Activated CD8-positive, alpha-beta T cell treated with anti-CD3 and anti-CD28 coated beads, Interleukin-2, amount 10 ng/mL, durations not matched to agents 7 days and 5 days (primary cell): ENCODE data around the gene GTPBP10. TPM values are rescaled to one million over a fixed set of nuclear protein-coding genes. Genes with fewer than 3 reads are reported as not detected.

Experiments used
- ATAC-seq: fragments of 150-1000 bp; cut with Tn5 transposase; one replicate; pipeline ENCODE4 v1.10.0; 2021; ENCODE audit warnings: moderate library complexity
- CTCF ChIA-PET: fragments of 350-600 bp; sonication (Branson Sonifier 250); formaldehyde crosslinking; loops from one replicate; lab custom pipeline; 2021; ENCODE audit warnings: antibody characterized with exemption; lab: Charles Lee
- POLR2A ChIA-PET: fragments of 350-600 bp; sonication (Branson Sonifier 250); formaldehyde crosslinking; loops from one replicate; lab custom pipeline; 2021; ENCODE audit warnings: antibody characterized with exemption; lab: Charles Lee
- DNase-seq: peaks from one replicate; pipeline ENCODE4 v3.0.0-alpha.2; 2020
- H3K27ac Mint-ChIP-seq: one replicate; pipeline ENCODE4 v1.8.0; 2021; ENCODE audit warnings: mild to moderate bottlenecking, mixed read lengths
- H3K27me3 Mint-ChIP-seq: one replicate; pipeline ENCODE4 v1.8.0; 2021; ENCODE audit warnings: low read depth, mixed read lengths
- H3K36me3 Mint-ChIP-seq: one replicate; pipeline ENCODE4 v1.8.0; 2021; ENCODE audit warnings: low read depth, mixed read lengths
- H3K4me1 Mint-ChIP-seq: one replicate; pipeline ENCODE4 v1.8.0; 2021; ENCODE audit warnings: low read depth, mixed read lengths
- H3K4me3 Mint-ChIP-seq: one replicate; pipeline ENCODE4 v1.8.0; 2021; ENCODE audit warnings: mild to moderate bottlenecking, mixed read lengths
- H3K9me3 Mint-ChIP-seq: one replicate; pipeline ENCODE4 v1.8.0; 2022; ENCODE audit warnings: mixed read lengths; ENCODE audit not compliant: insufficient read depth
- total RNA-seq, 2 experiments: library from RNA; stranded (reverse); gene quantifications; one replicate each; pipeline ENCODE4 v1.2.3, GENCODE V29; 2021

The GTPBP10 gene, protein sequence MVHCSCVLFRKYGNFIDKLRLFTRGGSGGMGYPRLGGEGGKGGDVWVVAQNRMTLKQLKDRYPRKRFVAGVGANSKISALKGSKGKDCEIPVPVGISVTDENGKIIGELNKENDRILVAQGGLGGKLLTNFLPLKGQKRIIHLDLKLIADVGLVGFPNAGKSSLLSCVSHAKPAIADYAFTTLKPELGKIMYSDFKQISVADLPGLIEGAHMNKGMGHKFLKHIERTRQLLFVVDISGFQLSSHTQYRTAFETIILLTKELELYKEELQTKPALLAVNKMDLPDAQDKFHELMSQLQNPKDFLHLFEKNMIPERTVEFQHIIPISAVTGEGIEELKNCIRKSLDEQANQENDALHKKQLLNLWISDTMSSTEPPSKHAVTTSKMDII
- total RNA-seq: 10 to 100 TPM; 22.5 to 23.1 TPM

DNA sequence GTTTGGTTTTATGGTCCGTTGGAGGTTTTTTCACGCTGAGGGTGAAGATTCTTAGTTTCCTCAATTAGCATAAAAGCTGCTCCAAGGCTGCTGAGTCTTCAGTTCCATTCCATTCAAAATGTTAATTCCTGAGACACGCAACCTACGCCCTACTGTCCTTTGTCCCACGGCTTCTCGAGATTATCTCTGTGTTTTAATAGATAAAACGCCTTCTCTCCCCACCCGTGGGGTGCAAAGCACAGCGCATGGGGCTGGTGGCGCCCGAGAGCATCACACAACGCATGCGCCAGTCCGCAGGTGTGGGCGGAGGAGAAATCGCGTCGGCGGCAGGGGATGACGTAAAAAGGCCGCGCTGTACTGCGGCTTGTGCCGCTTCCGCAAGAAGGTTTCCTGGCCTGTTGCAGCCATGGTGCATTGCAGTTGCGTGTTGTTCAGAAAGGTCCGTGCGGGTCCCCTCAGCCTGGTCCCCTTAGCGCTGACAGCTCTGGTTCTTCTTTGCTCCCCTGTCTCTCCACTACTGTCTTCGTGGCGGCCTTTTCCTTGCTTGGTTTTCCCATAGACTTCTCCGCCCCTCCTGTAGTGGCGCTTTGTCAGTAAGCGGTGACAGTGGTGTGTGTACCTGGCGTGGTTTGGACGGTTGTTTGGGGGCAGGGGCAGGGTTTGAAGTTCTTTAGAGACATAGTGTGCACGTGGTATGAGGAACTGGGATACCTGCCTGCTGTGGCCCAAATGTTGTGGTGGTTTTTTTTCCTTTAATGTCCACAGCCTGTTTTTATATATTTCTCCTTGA, at the start of gene GTPBP10:
Gene GTPBP10 (plus strand): TSS at position 381 of the 790 bp plus-strand sequence. CDS start 26 bp downstream, at position 407.
- Mint-ChIP-seq H3K9me3 (no peaks in the 10 kb centered on the region), H3K27me3 (no peaks in the 10 kb centered on the region), H3K27ac (peak within 1 kb of the TSS; percentile 99), H3K36me3 (peaks cover 13% of the 10 kb centered on the region), H3K4me3 (peak within 1 kb of the TSS; percentile 94), H3K4me1 (peaks cover 27% of the 10 kb centered on the region)
- POLR2A ChIA-PET: interaction anchor here (0.7 to 1.7 kb wide), 5 partner anchors 22 to 153 kb away, joined by 3 to 10 read pairs (median 3); partner anchors contain the start of gene CLDN12
- ATAC-seq (peak; percentile 98), DNase-seq (peak; percentile 96)
- CTCF ChIA-PET: interaction anchor here (0.7 to 1.3 kb wide), 18 partner anchors 10 to 1607 kb away, joined by 3 to 11 read pairs (median 3); partner anchors contain the start of gene CLDN12

DNA sequence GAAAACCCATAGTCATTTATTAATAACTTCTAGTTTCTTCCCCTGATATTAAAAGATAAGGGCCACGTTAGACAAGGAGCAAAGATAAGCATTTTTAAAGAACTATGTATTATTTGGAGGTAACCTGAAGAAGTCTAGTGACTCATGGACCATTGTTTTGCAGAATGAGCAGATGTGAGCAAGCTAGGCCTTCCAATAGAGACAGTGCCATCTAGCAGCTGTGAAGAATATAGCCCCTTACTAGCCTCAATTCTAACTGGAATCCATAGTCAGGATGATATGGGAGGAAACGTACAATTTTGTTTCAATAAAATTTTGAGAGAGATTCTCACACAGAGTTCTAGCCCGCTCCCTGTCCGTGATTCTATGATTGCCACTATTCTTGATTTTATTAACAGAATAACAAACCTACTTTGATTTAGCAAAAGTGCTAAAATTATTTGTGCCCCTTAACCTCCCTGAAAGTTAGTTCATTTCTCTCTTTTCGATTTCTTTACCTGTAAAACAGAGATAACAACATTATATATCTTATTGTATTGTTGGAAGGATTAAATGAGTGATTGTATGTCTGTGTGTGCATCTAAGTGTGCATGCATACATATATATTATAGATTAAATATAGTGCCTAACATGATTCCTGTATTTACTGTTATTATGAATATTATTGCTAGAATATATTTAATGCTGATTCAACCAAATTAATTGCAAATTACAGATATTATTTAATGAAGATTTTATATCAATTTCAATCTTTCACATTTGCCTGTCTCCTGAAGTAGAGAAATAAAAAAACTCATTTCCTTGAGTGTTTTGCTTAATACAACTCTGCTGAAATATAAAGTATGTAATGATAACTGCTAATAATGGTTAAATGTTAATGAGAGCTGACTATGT, 48.1 kb upstream of the GTPBP10 start:
- no peak for DNase-seq

DNA sequence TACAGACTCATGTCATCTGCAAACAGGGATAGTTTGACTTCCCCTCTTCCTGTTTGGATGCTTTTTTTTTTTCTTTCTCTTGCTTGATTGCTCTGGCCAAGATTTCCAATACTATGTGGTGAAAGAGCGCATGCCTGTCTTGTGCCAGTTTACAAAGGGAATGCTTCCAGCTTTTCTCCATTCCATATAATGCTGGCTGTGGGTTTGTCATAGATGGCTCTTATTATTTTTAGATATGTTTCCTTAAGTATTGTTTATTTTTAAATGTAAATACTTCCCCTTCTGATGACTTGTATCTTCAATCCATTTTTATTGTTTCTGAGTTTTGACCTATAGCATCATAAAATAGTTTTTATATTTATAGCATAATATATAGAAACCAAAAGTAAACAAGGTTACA, 43.3 kb upstream of the GTPBP10 start:
- Mint-ChIP-seq H3K9me3 (no peaks in the 10 kb centered on the region), H3K36me3 (no peaks in the 10 kb centered on the region), H3K27ac (no peak overlapping the region), H3K4me1 (no peaks in the 10 kb centered on the region), H3K27me3 (peaks cover 8% of the 10 kb centered on the region), H3K4me3 (no peak overlapping the region)
- CTCF ChIA-PET: no interaction called here
- ATAC-seq (no peak), DNase-seq (no peak)
- POLR2A ChIA-PET: no interaction called here

More for the DNA sequence above, 48.1 kb upstream of the GTPBP10 start:
- H3K27ac Mint-ChIP-seq: no peak overlapping the region
- ATAC-seq: no peak
- H3K4me3 Mint-ChIP-seq: no peak overlapping the region
- no peaks in the 10 kb centered on the region for H3K36me3 Mint-ChIP-seq
- CTCF ChIA-PET: interaction anchor here (0.8 to 1.6 kb wide), 6 partner anchors 8 to 146 kb away, joined by 3 to 4 read pairs (median 3); partner anchors contain the start of gene STEAP1
- H3K4me1 Mint-ChIP-seq: no peaks in the 10 kb centered on the region
- H3K27me3 Mint-ChIP-seq: peaks cover 9% of the 10 kb centered on the region
- POLR2A ChIA-PET: no interaction called here
- H3K9me3 Mint-ChIP-seq: no peaks in the 10 kb centered on the region

DNA sequence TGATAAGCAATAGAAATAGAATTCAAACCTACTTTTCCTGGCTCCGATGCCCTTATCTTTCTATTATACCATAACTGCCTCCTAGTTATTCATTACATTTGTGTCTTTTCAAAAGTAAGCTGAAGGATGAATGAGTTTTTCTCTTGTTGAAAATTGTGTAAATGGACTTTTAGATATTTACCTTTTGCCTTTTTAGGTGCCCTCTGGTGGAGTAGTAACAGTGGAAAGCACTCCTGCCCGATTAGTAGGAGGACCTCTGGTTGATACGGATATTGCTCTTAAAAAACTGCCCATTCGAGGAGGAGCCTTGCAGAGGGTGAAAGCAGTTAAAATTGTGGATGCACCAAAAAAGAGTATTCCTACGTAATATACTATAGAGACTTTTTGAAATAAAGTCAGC, 36.6 kb upstream of the GTPBP10 start:
- ATAC-seq: no peak
- Mint-ChIP-seq H3K9me3 (no peaks in the 10 kb centered on the region), H3K27me3 (peaks cover 6% of the 10 kb centered on the region), H3K4me1 (no peaks in the 10 kb centered on the region), H3K27ac (no peak overlapping the region), H3K36me3 (no peaks in the 10 kb centered on the region), H3K4me3 (no peak overlapping the region)
- ChIA-PET CTCF (interaction anchor here (1.0 kb wide), 1 partner anchor 118 kb away, joined by 4 read pairs; no protein-coding TSS in a partner anchor), POLR2A (no interaction called here)
- DNase-seq: no peak

DNA sequence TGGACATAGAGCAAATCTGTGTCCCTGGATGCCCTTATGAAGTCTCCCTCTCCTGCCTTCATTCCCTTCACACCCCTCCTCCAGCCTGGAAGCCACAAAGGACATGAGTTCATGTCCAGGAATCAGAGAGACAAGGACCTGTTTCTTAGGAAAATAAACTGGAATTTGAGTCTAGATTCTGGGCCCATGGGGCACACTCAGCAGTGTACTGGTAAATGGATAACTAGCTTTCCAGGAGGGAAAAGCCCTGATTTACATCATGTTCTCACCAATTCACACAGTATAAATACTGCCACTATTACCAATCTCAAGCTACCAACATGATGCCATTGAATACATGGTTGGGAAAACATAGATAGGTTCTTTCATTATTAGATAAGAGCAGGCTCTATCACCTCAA, 35.3 kb upstream of the GTPBP10 start:
- no peak for DNase-seq
- no peaks in the 10 kb centered on the region for H3K9me3 Mint-ChIP-seq

DNA sequence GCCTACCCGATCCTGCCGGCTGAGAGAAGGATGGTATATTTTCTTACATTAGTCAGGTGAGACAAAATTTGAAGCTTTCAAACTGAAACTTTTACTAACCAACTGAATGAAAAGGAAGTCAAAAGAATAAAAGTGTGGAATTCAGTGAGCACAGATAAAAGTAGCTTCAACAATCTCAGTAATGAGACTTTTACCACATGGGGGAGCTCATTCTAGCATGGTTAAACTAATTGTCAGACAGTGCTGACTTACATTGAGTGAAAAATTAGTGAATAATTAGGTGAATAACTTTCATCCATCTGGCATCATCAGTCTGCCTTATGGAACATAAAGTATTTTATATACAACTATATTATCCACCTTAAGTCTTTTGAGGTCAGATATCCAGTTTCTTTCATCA, 33.8 kb upstream of the GTPBP10 start:
- ChIA-PET CTCF (interaction anchor here (1.5 to 2.6 kb wide), 7 partner anchors 33 to 119 kb away, joined by 3 to 20 read pairs (median 6); no protein-coding TSS in a partner anchor), POLR2A (no interaction called here)
- Mint-ChIP-seq H3K36me3 (no peaks in the 10 kb centered on the region), H3K4me3 (no peak overlapping the region), H3K27ac (no peak overlapping the region), H3K4me1 (no peaks in the 10 kb centered on the region), H3K27me3 (peaks cover 16% of the 10 kb centered on the region), H3K9me3 (no peaks in the 10 kb centered on the region)
- ATAC-seq (no peak), DNase-seq (no peak)

More for the DNA sequence above, 35.3 kb upstream of the GTPBP10 start:
- Mint-ChIP-seq H3K27me3 (peaks cover 10% of the 10 kb centered on the region), H3K27ac (no peak overlapping the region), H3K4me1 (no peaks in the 10 kb centered on the region), H3K36me3 (no peaks in the 10 kb centered on the region), H3K4me3 (no peak overlapping the region)
- POLR2A ChIA-PET: no interaction called here
- no peak for ATAC-seq
- CTCF ChIA-PET: interaction anchor here (0.9 to 2.1 kb wide), 5 partner anchors 35 to 120 kb away, joined by 3 to 9 read pairs (median 3); partner anchors contain the start of gene GTPBP10

DNA sequence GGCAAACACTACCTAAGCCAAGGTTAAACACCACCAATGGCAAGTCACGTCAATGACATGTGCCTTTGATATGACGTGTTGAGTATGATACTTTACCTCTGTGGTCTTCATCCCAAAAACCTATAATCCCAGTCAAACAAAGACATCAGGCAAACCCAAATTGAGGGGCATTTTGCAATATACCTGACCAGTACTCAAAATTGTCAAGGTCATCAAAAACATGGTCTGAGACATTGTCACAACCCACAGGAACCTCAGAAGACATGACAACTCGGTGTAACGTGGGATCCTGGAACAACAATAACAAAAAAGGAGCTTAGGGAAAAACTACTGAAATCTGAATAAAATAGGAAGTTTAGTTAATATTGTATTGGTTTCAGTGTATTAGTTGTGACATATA, 32.6 kb upstream of the GTPBP10 start:
- Mint-ChIP-seq H3K9me3 (no peaks in the 10 kb centered on the region), H3K27ac (no peak overlapping the region), H3K4me1 (no peaks in the 10 kb centered on the region), H3K27me3 (peaks cover 18% of the 10 kb centered on the region), H3K4me3 (no peak overlapping the region), H3K36me3 (no peaks in the 10 kb centered on the region)
- CTCF ChIA-PET: interaction anchor here (1.9 to 2.6 kb wide), 3 partner anchors 32 to 114 kb away, joined by 5 to 20 read pairs (median 6); no protein-coding TSS in a partner anchor
- DNase-seq (no peak), ATAC-seq (no peak)
- POLR2A ChIA-PET: no interaction called here

DNA sequence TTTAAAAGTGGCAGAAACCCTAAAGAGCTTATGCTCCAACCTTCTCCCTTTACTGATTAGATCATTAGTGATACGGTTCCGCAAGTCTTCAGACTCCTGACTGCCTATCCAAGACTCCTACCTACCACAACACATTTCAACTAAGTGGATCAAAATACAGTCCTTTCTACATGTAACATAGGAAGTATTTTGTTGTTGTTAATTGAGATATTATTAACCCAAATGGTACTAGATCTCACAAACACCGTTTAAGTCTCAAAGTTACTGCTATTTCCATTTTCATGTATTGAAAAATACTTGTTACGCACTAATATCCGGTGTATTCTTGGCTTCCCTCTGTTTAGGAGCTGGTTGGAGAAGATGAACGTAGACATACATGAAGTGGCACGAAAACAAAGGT, 26.5 kb upstream of the GTPBP10 start:
- CTCF ChIA-PET: interaction anchor here (1.4 kb wide), 1 partner anchor 108 kb away, joined by 4 read pairs; no protein-coding TSS in a partner anchor
- Mint-ChIP-seq H3K27ac (no peak overlapping the region), H3K36me3 (no peaks in the 10 kb centered on the region), H3K4me3 (no peak overlapping the region), H3K4me1 (peaks cover 3% of the 10 kb centered on the region), H3K27me3 (peaks cover 48% of the 10 kb centered on the region), H3K9me3 (no peaks in the 10 kb centered on the region)
- DNase-seq (no peak), ATAC-seq (no peak)
- POLR2A ChIA-PET: no interaction called here

DNA sequence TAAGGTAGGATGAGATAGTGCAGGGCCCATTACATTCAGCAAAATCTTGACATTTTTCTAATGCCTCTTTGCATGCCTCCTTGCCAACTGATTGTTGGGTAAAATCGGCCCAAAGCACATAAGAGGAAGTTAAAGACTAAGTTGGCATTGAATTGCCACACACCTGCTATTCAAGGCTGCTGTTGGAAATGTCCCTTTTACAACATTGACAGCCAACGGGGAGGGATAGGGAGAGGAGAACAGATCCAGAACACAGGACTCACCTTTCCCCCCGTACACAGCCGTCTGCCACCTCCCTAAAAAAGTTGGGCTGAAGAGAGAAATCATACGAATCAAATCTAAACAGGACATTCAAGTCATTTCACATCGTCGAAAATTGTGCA, 26.1 kb upstream of the GTPBP10 start:
- no peak for DNase-seq
- H3K27me3 Mint-ChIP-seq: peaks cover 44% of the 10 kb centered on the region
- ATAC-seq: no peak
- POLR2A ChIA-PET: no interaction called here
- CTCF ChIA-PET: interaction anchor here (1.4 kb wide), 1 partner anchor 107 kb away, joined by 4 read pairs; no protein-coding TSS in a partner anchor
- no peaks in the 10 kb centered on the region for H3K9me3 Mint-ChIP-seq
- H3K4me1 Mint-ChIP-seq: peaks cover 3% of the 10 kb centered on the region
- no peak overlapping the region for H3K4me3 Mint-ChIP-seq
- no peak overlapping the region for H3K27ac Mint-ChIP-seq
- H3K36me3 Mint-ChIP-seq: no peaks in the 10 kb centered on the region

DNA sequence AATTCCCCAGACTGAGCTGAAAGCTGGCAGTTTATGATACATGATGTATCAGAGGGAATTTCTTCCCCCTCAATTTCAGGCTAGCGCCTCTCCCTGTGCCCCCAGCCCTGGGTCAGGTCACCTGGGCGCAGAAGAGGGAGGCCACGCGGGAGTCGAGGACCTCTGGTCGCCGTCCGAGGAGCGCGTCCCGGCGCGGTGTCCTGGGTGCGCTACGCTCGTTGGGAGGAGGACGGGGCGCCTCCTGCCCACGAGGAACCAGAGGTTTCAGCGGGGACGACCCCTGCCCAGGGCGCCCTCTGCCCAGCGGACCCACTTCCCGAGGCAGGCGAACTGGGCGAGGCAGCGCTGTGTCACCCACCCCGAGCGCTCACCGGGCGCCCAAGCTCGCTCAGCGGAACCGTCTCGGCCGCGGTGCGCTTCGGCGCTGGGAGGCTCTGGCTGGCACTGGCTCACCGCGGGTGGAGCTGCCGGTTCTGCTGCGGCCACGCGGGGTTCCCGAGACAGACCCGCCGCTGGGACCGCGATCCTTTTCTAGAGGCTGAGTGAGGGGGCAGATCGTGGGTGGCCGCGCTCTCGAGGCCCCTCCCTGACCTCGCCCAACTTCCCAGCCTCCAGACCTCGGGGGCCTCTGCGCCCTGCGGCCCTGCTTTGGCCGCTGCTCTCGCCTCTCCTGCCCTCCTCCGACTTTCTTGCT, 25.6 kb upstream of the GTPBP10 start, which contains the start of gene FAM237B:
Gene FAM237B (minus strand): TSS at position 504 of the 694 bp plus-strand sequence. CDS start 1,556 bp downstream, outside the sequence.
- ATAC-seq (peak; percentile 42), DNase-seq (no peak)
- Mint-ChIP-seq H3K4me1 (peaks cover 3% of the 10 kb centered on the region), H3K36me3 (no peaks in the 10 kb centered on the region), H3K27ac (no peak within 1 kb of the TSS), H3K4me3 (no peak within 1 kb of the TSS), H3K9me3 (no peaks in the 10 kb centered on the region), H3K27me3 (peaks cover 44% of the 10 kb centered on the region)
- POLR2A ChIA-PET: no interaction called here
- CTCF ChIA-PET: interaction anchor here (1.4 kb wide), 1 partner anchor 107 kb away, joined by 4 read pairs; no protein-coding TSS in a partner anchor
